Activated naive CD8-positive, alpha-beta T cell (primary cell): ENCODE measurements around the gene SLC6A13.

Source experiments
- H3K27ac Mint-ChIP-seq: one replicate; pipeline ENCODE4 v1.8.0; 2021; ENCODE audit warnings: mixed read lengths
- H3K27me3 Mint-ChIP-seq: one replicate; pipeline ENCODE4 v1.8.0; 2021; ENCODE audit warnings: mixed read lengths
- H3K36me3 Mint-ChIP-seq: one replicate; pipeline ENCODE4 v1.8.0; 2021; ENCODE audit warnings: mixed read lengths
- H3K4me1 Mint-ChIP-seq: one replicate; pipeline ENCODE4 v1.8.0; 2021; ENCODE audit warnings: low read depth, mixed read lengths
- H3K4me3 Mint-ChIP-seq: one replicate; pipeline ENCODE4 v1.8.0; 2021; ENCODE audit warnings: mild to moderate bottlenecking, mixed read lengths
- H3K9me3 Mint-ChIP-seq: one replicate; pipeline ENCODE4 v1.8.0; 2021; ENCODE audit warnings: low read depth, mixed read lengths

The SLC6A13 gene

DNA sequence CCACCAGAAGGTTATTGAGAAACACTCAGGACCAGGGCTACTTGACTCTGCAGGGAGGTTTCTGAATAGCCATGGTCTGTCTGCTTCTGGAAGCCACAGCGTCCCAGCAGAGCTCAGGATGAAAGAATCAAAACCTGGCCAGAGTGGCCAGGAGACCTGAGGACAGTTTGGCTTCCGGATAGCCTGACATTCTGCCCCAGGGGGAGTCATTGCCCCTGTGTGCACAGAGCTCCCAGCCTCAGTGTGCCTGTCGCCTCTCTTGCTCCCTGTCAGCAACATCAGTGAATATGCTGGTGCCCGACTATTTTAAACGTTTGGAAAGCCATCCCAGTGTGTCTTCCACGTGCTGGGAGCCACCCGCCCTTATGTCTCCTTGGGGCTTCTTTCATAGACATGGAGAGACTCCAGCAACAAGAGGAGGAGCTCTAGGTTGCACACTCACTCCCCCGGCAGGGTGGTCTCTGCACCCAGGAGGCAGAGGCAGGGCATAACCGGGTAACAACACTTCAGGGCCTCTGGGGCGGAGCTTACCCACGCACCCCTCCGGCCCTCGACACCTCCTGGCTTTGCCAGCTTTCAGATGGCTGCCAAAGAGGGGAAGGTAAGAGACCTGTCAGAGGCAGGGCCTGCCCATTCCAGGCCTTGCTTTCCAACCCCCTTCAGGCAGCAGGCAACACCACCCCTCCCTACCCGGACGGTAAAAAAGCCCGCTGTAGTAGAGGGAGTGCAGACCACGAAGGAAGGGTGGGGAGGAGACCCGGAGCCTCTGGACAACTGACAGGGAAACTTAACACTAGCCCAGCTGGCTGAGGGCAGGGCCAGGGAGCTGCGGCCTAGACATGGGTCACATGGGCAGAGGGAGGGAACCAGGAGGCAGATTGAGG is 29.7 kb downstream of the SLC6A13 start:
- Mint-ChIP-seq H3K4me3 (no peak overlapping the region), H3K9me3 (peaks cover 13% of the 10 kb centered on the region), H3K27me3 (no peaks in the 10 kb centered on the region), H3K36me3 (peaks cover 7% of the 10 kb centered on the region), H3K4me1 (no peaks in the 10 kb centered on the region), H3K27ac (no peak overlapping the region)

DNA sequence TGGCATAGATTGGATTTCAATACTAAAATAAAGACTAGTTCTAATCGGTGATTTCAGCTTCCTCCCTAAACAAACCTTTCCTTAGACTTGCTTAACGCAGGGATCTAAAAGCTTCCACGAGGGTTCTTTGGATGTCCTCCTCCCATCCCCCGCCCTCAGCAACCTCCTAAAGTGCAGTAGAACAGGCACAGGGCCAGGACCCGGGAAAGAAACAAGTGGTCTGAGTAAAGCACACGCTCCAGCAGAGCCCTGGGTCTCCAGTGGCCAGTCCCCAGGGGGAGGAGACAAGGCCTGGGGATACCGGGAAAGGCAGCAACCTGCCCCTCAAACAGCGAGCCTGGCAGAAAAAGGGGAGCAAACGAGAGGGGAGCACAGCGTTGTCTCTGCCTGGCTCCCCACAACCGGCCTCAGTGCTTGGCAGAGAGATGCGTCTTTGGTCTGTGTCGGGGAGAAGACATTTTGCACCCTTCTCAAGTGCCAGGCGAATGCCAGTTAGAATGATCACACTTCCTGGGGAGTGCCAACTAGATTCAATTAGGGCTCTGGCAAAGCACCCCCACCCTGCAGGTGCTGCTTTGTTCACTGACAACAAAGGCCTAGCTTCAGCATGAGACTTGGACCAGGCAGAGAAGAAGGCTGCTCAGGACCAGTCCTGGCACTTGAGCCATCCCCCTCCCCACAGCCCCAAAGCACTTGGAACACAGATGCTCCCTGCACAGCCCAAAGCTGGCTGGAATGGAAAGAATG is 31.5 kb downstream of the SLC6A13 start:
- H3K27ac Mint-ChIP-seq = no peak overlapping the region
- H3K9me3 Mint-ChIP-seq = peaks cover 8% of the 10 kb centered on the region
- no peaks in the 10 kb centered on the region for H3K27me3 Mint-ChIP-seq
- no peaks in the 10 kb centered on the region for H3K4me1 Mint-ChIP-seq
- H3K36me3 Mint-ChIP-seq = peaks cover 3% of the 10 kb centered on the region
- H3K4me3 Mint-ChIP-seq = no peak overlapping the region

DNA sequence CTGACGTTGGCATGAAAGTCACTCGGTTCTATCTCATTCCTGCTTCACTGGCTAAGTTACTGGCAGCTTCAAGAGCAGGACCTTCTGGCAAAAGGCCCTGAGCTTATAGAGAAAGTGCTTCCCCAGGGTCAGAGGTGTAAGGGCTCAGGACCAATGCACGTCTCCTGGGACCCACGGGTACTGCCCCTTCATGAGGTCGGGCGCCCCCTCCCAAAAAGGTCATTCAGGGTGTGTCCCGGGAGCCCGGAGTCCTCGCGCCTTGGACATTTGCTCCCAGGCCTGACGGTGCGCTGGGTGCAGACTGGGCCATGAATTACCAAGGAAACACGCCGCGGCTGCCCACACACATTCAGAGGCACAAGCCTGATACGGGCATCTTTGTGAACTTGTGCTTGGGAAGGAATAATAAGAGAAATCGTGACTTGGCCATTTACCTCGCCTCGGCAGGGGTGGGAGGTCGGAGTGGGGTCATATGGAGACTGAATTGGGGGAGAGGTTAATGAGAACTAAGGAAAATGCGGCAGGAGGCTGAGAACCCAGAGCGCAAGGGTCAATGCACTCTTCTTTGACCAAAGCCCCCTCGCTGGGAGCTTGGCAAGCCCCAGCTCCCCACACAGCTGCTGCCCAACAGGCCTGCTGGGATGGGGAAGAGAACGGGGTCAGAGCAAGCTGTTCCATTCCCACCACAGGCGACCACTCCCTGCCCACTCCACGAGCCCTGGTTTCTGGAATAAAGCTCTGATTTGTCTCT is 33.0 kb downstream of the SLC6A13 start:
- H3K36me3 Mint-ChIP-seq = no peaks in the 10 kb centered on the region
- H3K4me3 Mint-ChIP-seq = no peak overlapping the region
- no peaks in the 10 kb centered on the region for H3K27me3 Mint-ChIP-seq
- H3K4me1 Mint-ChIP-seq = no peaks in the 10 kb centered on the region
- H3K9me3 Mint-ChIP-seq = no peaks in the 10 kb centered on the region
- no peak overlapping the region for H3K27ac Mint-ChIP-seq

DNA sequence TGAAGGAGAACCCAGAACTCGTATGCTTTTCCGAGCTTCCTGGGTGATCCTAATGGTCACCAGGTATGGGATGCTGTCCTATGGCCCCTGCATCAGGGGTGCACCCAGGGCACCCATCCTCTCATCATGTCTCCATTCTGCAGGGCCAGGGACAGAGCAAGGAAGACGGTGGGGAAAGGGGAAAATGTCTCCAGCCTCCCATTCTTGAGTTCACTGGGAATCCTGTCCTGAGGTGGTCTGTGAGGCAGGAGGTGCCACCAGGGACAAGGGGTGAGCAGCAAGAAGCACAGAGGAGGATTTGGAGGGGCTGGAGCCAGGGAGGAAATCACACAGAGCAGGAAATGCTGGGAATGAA is 33.8 kb downstream of the SLC6A13 start:
- H3K27ac Mint-ChIP-seq = no peak overlapping the region
- no peaks in the 10 kb centered on the region for H3K36me3 Mint-ChIP-seq
- no peaks in the 10 kb centered on the region for H3K4me1 Mint-ChIP-seq
- no peaks in the 10 kb centered on the region for H3K27me3 Mint-ChIP-seq
- no peaks in the 10 kb centered on the region for H3K9me3 Mint-ChIP-seq
- H3K4me3 Mint-ChIP-seq = no peak overlapping the region

DNA sequence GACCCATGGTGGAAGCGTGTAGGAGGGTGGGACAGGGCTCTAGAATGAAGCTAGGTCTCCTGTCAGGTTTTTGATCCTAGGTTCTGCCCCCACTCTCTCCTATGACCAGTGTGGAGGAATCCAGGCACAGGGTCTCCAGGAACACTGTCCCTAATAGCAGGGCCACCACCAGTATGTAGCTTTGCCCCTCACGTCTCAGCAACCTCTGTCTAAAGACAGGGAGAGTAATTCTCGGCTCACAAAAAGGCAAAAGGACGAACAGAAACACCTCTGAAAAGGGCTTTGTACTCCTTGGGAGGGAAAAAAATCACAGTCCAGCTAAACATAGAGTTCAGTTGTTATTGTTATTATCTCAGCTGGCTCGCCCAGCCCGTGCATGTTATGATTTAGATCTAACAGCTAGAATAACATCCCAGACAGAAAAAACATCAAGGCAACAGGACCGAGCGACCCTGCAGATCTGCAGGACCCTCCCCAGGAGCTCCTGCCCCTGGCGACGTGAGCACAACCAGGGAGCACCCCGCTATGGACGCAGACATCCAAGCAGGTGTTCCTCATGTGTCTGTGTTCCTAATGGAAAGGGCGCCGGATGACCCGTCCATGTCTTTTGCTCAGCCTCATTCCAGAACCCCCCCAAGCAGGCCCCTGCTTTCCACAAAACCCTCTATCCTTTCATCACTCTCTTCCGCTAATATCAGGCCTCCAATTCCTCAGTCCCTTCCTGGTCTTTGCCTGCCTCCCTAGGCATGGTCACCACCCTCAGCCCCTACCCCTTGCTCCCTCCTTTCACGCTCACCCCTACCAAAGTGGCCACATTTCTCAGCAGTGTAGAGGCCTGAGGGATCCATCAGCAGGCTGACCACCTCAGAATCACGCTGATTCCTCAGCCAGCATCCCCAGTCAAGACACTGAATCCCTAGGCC is 34.5 kb downstream of the SLC6A13 start:
- Mint-ChIP-seq H3K9me3 (no peaks in the 10 kb centered on the region), H3K4me3 (no peak overlapping the region), H3K36me3 (no peaks in the 10 kb centered on the region), H3K4me1 (no peaks in the 10 kb centered on the region), H3K27ac (no peak overlapping the region), H3K27me3 (no peaks in the 10 kb centered on the region)

DNA sequence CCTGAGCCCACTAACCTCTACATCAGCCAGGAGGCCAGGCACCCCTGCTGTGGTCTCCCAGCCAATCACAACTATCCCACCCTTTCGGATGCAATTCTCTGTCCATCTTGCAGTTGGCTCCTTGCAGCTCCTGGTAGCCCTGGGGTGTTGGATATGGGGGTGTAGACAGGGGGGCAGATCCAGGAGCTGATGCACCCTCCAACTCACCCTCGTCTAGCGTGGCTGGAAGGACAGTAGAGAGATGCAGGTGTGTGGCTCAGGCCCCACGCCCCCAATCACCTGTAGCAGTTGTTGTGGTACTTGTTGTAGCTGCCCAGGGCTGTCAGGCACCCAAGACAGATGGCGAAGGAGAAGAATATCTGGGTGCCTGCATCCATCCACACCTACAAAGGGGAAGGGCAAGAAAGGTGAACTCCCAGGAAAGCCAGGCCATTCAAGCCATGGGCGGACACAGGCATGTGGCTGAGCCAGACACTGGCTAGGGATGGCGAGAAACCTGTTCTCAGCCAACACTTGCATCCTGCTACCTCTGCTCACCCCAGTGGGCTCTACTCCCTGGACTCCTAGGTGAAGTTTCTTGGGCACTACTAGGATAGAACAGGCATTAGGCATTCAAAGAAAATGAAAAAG is 35.2 kb downstream of the SLC6A13 start:
- Mint-ChIP-seq H3K36me3 (no peaks in the 10 kb centered on the region), H3K9me3 (no peaks in the 10 kb centered on the region), H3K27ac (no peak overlapping the region), H3K4me1 (no peaks in the 10 kb centered on the region), H3K27me3 (no peaks in the 10 kb centered on the region), H3K4me3 (no peak overlapping the region)

DNA sequence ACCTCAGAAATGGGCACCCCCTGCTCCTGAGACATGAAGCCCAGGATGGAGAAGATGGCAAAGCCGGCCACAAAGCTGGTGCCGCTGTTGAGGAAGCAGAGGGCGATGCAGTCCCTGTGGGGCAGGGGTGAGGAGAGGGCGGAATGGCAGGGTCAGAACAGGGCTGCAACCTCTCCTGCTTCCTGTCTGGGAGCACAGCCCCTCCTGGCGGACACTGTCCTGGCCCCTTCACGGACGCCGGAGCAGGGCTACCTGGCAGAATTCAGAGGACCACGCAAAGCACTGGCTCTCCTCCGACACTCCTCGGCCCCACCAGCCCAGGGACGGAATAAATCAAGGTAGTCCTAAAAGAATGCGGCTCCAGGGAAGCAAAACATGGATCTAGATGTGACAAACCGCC is 36.2 kb downstream of the SLC6A13 start:
- Mint-ChIP-seq H3K9me3 (no peaks in the 10 kb centered on the region), H3K4me3 (no peak overlapping the region), H3K27ac (no peak overlapping the region), H3K27me3 (no peaks in the 10 kb centered on the region), H3K36me3 (no peaks in the 10 kb centered on the region), H3K4me1 (no peaks in the 10 kb centered on the region)

- no peak overlapping the region for H3K4me3 Mint-ChIP-seq
- H3K36me3 Mint-ChIP-seq = no peaks in the 10 kb centered on the region
- H3K27ac Mint-ChIP-seq = no peak overlapping the region
- H3K27me3 Mint-ChIP-seq = no peaks in the 10 kb centered on the region
- H3K9me3 Mint-ChIP-seq = no peaks in the 10 kb centered on the region
- no peaks in the 10 kb centered on the region for H3K4me1 Mint-ChIP-seq
These were observed 37.6 kb downstream of the SLC6A13 start for GRCh38 chr12:225012-225411.

DNA sequence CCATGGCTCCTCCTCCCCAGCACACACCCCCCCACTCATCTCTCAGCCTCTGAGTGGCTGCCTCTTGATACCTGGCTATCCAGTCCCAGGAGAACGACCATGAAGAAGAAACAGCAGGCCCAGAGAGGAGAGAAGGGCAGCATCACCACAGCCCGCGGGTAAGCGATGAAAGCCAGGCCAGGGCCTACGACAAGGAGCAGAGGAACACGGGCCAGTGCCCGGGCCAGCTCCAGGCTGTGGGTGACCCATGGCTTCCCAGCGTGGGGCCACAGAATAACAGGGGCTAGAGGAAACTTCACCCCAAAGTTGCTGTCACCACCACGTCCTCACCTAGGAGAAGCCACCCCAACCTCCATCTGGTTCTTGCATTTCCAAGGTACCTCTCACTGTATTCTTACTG is 38.3 kb downstream of the SLC6A13 start:
- no peaks in the 10 kb centered on the region for H3K36me3 Mint-ChIP-seq
- H3K27me3 Mint-ChIP-seq = no peaks in the 10 kb centered on the region
- H3K4me3 Mint-ChIP-seq = no peak overlapping the region
- no peak overlapping the region for H3K27ac Mint-ChIP-seq
- no peaks in the 10 kb centered on the region for H3K4me1 Mint-ChIP-seq
- no peaks in the 10 kb centered on the region for H3K9me3 Mint-ChIP-seq

DNA sequence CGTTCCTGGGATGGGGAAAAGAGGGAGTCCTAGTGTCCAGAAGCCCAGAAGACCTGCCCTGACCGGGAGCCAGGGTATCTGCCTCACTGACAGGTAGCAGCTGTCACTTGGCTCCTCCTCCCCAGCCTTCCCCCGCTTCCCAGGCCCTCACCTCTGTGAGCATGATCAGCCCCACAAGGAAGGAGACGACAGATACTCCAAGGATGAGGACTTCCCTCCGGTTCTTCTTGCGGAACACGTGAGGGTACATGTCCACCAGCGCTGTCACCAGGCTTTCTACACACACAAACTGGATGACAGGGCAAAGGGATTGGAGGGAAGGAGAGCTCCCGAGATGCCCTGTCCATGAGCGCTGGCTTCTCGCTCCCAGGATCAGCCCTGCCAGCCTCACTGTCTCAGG is 38.8 kb downstream of the SLC6A13 start:
- Mint-ChIP-seq H3K9me3 (no peaks in the 10 kb centered on the region), H3K4me3 (no peak overlapping the region), H3K4me1 (no peaks in the 10 kb centered on the region), H3K36me3 (no peaks in the 10 kb centered on the region), H3K27me3 (no peaks in the 10 kb centered on the region), H3K27ac (no peak overlapping the region)

DNA sequence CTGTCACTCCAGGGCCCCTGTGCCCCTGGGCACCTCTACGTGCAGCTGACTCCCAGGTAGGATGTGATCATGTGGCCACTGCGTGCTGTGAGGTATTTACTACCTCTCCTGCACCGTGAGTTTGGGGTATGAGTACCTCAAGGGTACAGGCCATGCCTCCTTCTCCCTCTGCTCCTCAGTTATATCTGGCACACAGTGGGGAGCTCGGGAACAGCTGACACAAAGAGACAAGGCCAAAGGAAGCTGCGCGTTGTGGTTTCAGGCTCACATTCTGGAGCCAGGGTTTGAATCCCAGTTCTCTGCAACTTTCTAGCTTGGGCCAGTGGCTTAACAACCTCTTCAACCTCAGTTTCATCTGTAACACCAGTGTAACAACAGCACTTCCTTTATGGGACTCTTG is 40.9 kb downstream of the SLC6A13 start:
- H3K4me3 Mint-ChIP-seq = no peak overlapping the region
- H3K36me3 Mint-ChIP-seq = no peaks in the 10 kb centered on the region
- H3K4me1 Mint-ChIP-seq = no peaks in the 10 kb centered on the region
- no peaks in the 10 kb centered on the region for H3K27me3 Mint-ChIP-seq
- H3K9me3 Mint-ChIP-seq = no peaks in the 10 kb centered on the region
- no peak overlapping the region for H3K27ac Mint-ChIP-seq

- H3K4me3 Mint-ChIP-seq = no peak overlapping the region
- H3K4me1 Mint-ChIP-seq = no peaks in the 10 kb centered on the region
- H3K27ac Mint-ChIP-seq = no peak overlapping the region
- H3K27me3 Mint-ChIP-seq = no peaks in the 10 kb centered on the region
- no peaks in the 10 kb centered on the region for H3K9me3 Mint-ChIP-seq
- no peaks in the 10 kb centered on the region for H3K36me3 Mint-ChIP-seq
These were observed 41.6 kb downstream of the SLC6A13 start for GRCh38 chr12:220946-221550.

DNA sequence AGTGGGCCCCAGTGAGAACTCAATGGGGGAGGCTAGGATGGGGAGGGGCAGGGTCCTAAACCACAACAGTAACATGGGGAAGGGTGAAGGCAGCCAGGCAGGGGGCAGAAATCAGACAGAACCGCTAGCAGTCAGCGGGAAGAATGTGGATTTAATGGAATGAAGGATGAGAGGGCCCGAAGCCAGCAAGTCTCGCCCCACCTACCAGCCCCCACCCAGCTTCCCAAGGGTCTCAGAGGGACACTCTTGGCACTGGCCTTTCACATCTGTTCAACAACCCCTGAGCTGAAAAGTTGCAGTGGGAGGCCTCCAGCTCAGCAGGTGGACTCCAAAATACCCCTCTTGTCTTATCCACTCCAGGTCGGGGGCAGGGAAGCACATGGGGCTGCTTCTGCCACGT is 42.1 kb downstream of the SLC6A13 start:
- no peaks in the 10 kb centered on the region for H3K27me3 Mint-ChIP-seq
- H3K4me3 Mint-ChIP-seq = no peak overlapping the region
- H3K27ac Mint-ChIP-seq = no peak overlapping the region

GRCh38 chr12:219891-220352 is 42.7 kb downstream of the SLC6A13 start:
- no peak overlapping the region for H3K4me3 Mint-ChIP-seq
- H3K27me3 Mint-ChIP-seq = no peaks in the 10 kb centered on the region
- no peaks in the 10 kb centered on the region for H3K36me3 Mint-ChIP-seq
- H3K4me1 Mint-ChIP-seq = no peaks in the 10 kb centered on the region
- H3K27ac Mint-ChIP-seq = no peak overlapping the region
- no peaks in the 10 kb centered on the region for H3K9me3 Mint-ChIP-seq

More for the DNA sequence above, 42.1 kb downstream of the SLC6A13 start:
- Mint-ChIP-seq H3K4me1 (no peaks in the 10 kb centered on the region), H3K9me3 (no peaks in the 10 kb centered on the region), H3K36me3 (no peaks in the 10 kb centered on the region)
